ENCODE results near the gene ERICH4. TPM values are rescaled to one million over a fixed set of nuclear protein-coding genes. Genes with fewer than 3 reads are reported as not detected.

ERICH4 gene
- total and polyA plus RNA-seq, 2 of the 13 experiments (the other 11 are each of a cell fraction or from before 2014, with no cell fraction given): 0.40 to 0.64 TPM

GRCh38 chr19:41424335-41425173, 18.4 kb upstream of the ERICH4 start (continued):
- TF ChIP-seq TEAD3 (CRISPR knock-in tag; optimal IDR thresholded peaks at IDR 0.05; ENCODE audit: borderline replicate concordance) (peak; percentile 30), KLF13 (CRISPR knock-in tag; IDR thresholded peaks at IDR 0.05) (no peak), PHF8 (CRISPR knock-in tag; IDR thresholded peaks at IDR 0.05) (no peak), SP4 (CRISPR knock-in tag; IDR thresholded peaks at IDR 0.05) (no peak), ZNF263 (CRISPR knock-in tag; IDR thresholded peaks at IDR 0.05) (peak; percentile 36; the same call in 1 of the 2 replicates), ZNF136 (CRISPR knock-in tag; IDR thresholded peaks at IDR 0.05; ENCODE audit: low read depth) (no peak), GLI4 (CRISPR knock-in tag; IDR thresholded peaks at IDR 0.05; ENCODE audit: borderline replicate concordance) (no peak), THAP8 (CRISPR knock-in tag; IDR thresholded peaks at IDR 0.05; ENCODE audit: borderline replicate concordance) (no peak), ZNF619 (CRISPR knock-in tag; IDR thresholded peaks at IDR 0.05) (no peak), RXRA (CRISPR knock-in tag; IDR thresholded peaks at IDR 0.05) (peak; percentile 35; the same call in 1 of the 2 replicates), ZNF513 (CRISPR knock-in tag; conservative IDR thresholded peaks at IDR 0.05) (no peak), ZSCAN25 (CRISPR knock-in tag; IDR thresholded peaks at IDR 0.05) (no peak), MZF1 (CRISPR knock-in tag; IDR thresholded peaks at IDR 0.05; ENCODE audit: borderline replicate concordance) (no peak), ZNF768 (CRISPR knock-in tag; IDR thresholded peaks at IDR 0.05) (no peak), PCBP1 (IDR thresholded peaks at IDR 0.05; ENCODE audit: borderline replicate concordance, low read depth, low read length) (no peak), CEBPB (IDR thresholded peaks at IDR 0.05; ENCODE audit: borderline replicate concordance, low read depth, low read length) (peak; percentile 41; the same call in 1 of the 2 replicates)

Data from HepG2 (cell line).